ENCODE measurements around the gene CHN2. TPM values are rescaled to one million over a fixed set of nuclear protein-coding genes. Genes with fewer than 3 reads are reported as not detected.

CHN2 gene
- polyA plus RNA-seq, 2 of the 4 experiments (the other 2 are of a cell fraction): 0.06 TPM; not detected in 1

- Histone ChIP-seq H3K9me3 (no peaks in the 10 kb centered on the region), H3K4me2 (no peak overlapping the region), H3K4me3 (no peak overlapping the region), H3K27ac (no peak overlapping the region), H3K4me1 (peaks cover 5% of the 10 kb centered on the region; the same call in 1 of the 3 replicates)
- no peak for TF ChIP-seq CBX8 (IDR thresholded peaks at IDR 0.05)
- TF ChIP-seq RARB (CRISPR knock-in tag; IDR thresholded peaks at IDR 0.05): no peak
- TF ChIP-seq CHD4 (IDR thresholded peaks at IDR 0.05; ENCODE audit: borderline replicate concordance): no peak
- TF ChIP-seq EHF (CRISPR knock-in tag; IDR thresholded peaks at IDR 0.05): no peak
- no peak for TF ChIP-seq GATA3 (IDR thresholded peaks at IDR 0.05; ENCODE audit: borderline replicate concordance)
- no peak for TF ChIP-seq POLR2A (IDR thresholded peaks at IDR 0.05; ENCODE audit: low read length)
- no peak for TF ChIP-seq ZNF302 (CRISPR knock-in tag; IDR thresholded peaks at IDR 0.05)
- no peak for TF ChIP-seq REST (IDR thresholded peaks at IDR 0.05)
- TF ChIP-seq RCOR1 (IDR thresholded peaks at IDR 0.05; ENCODE audit: low read depth, low read length): no peak
- no peak for TF ChIP-seq BHLHE40 (IDR thresholded peaks at IDR 0.05; ENCODE audit: low read depth, low read length)
- no peak for TF ChIP-seq HOXA7 (CRISPR knock-in tag; IDR thresholded peaks at IDR 0.05)
- TF ChIP-seq POLR2AphosphoS2 (conservative IDR thresholded peaks at IDR 0.05; ENCODE audit: low read length): no peak
- no peak for TF ChIP-seq SMC3 (IDR thresholded peaks at IDR 0.05)
- no peak for TF ChIP-seq FOXS1 (CRISPR knock-in tag; IDR thresholded peaks at IDR 0.05)
- no peak for TF ChIP-seq RAD21 (conservative IDR thresholded peaks at IDR 0.05 in 1 of 2, IDR thresholded peaks at IDR 0.05 in 1 of 2)
- no peak for TF ChIP-seq ZSCAN20 (CRISPR knock-in tag; IDR thresholded peaks at IDR 0.05)
- TF ChIP-seq ZFP36 (IDR thresholded peaks at IDR 0.05; ENCODE audit: borderline replicate concordance, partially characterized antibody): no peak
- TF ChIP-seq CBX2 (IDR thresholded peaks at IDR 0.05; ENCODE audit: borderline replicate concordance, low read depth): no peak
- TF ChIP-seq HOXB13 (CRISPR knock-in tag; IDR thresholded peaks at IDR 0.05; ENCODE audit: low read depth): no peak
- TF ChIP-seq JUN (IDR thresholded peaks at IDR 0.05): no peak
- 42% methylated on average over 12 of the region's 12 CpGs for WGBS (ENCODE audit: missing lambda C conversion rate)
- ATAC-seq (no peak), FAIRE-seq (no peak), DNase-seq (ENCODE audit: low read depth in 1 of 2, low spot score in 1 of 2) (no peak)
- ChIA-PET CTCF (no interaction called here), POLR2A (no interaction called here)
Measured at GRCh38 chr7:29281782-29282541, 87.4 kb downstream of the CHN2 start.

GRCh38 chr7:29282819-29283414, 88.3 kb downstream of the CHN2 start:
- no peak for DNase-seq (ENCODE audit: low read depth in 1 of 2, low spot score in 1 of 2)
- H3K4me1 ChIP-seq: peaks cover 9% of the 10 kb centered on the region; the same call in 1 of the 3 replicates
- no peaks in the 10 kb centered on the region for H3K9me3 ChIP-seq
- WGBS (ENCODE audit: missing lambda C conversion rate): 52% methylated on average over 13 of the region's 13 CpGs
- H3K4me3 ChIP-seq: no peak overlapping the region
- CTCF ChIA-PET: interaction anchor here (1.3 kb wide), 1 partner anchor 19 kb away, joined by 3 read pairs; no protein-coding TSS in a partner anchor
- ATAC-seq: no peak
- TF ChIP-seq ELK1 (IDR thresholded peaks at IDR 0.05; ENCODE audit: low read depth, low read length) (no peak), CHD4 (IDR thresholded peaks at IDR 0.05; ENCODE audit: borderline replicate concordance) (no peak), MYC (IDR thresholded peaks at IDR 0.05; ENCODE audit: borderline replicate concordance, low read length) (no peak), EHF (CRISPR knock-in tag; IDR thresholded peaks at IDR 0.05) (no peak), RAD21 (conservative IDR thresholded peaks at IDR 0.05 in 1 of 2, IDR thresholded peaks at IDR 0.05 in 1 of 2) (no peak), MAZ (IDR thresholded peaks at IDR 0.05; ENCODE audit: borderline replicate concordance, low read depth, low read length) (no peak), CBX2 (IDR thresholded peaks at IDR 0.05; ENCODE audit: borderline replicate concordance, low read depth) (no peak), NFE2L2 (conservative IDR thresholded peaks at IDR 0.05; ENCODE audit: low read length) (no peak), E2F6 (IDR thresholded peaks at IDR 0.05; ENCODE audit: borderline replicate concordance, low read depth) (no peak), SMC3 (IDR thresholded peaks at IDR 0.05) (no peak), FOSB (CRISPR knock-in tag; IDR thresholded peaks at IDR 0.05) (no peak), HEYL (CRISPR knock-in tag; IDR thresholded peaks at IDR 0.05) (no peak)
- no peak for FAIRE-seq
- POLR2A ChIA-PET: no interaction called here
- H3K4me2 ChIP-seq: no peak overlapping the region
- H3K27ac ChIP-seq: no peak overlapping the region

All from A549 (cell line).